Panc1 (cell line): ENCODE data around the gene KYNU. TPM values are rescaled to one million over a fixed set of nuclear protein-coding genes. Genes with fewer than 3 reads are reported as not detected.

Source experiments
- ATAC-seq: fragments of 200-7000 bp; cut with Tn5 transposase; 2 replicates; pipeline ENCODE4 v1.9.1; 2020; ENCODE audit warnings: mild to moderate bottlenecking, moderate library complexity
- BruUV-seq: library from RNA; stranded (reverse); fragments of 400-500 nt; replicated peaks from 2 replicates; lab custom pipeline; 2021; lab: Mats Ljungman, UMichigan
- CTCF ChIA-PET: fragments of 300-600 bp; sonication (Branson Sonifier 250); formaldehyde crosslinking; loops from one replicate; lab custom pipeline; 2022; ENCODE audit warnings: antibody characterized with exemption; lab: Charles Lee
- POLR2A ChIA-PET: fragments of 300-600 bp; sonication (Branson Sonifier 250); formaldehyde crosslinking; loops from one replicate; lab custom pipeline; 2022; ENCODE audit warnings: antibody characterized with exemption; lab: Charles Lee
- DNase-seq: peaks from one replicate; pipeline ENCODE4 v3.0.0-alpha.2; 2010; ENCODE audit warnings: low read depth, low spot score
- H3K27ac ChIP-seq: 2 replicates; pipeline ENCODE4 v1.5.1; 2011; ENCODE audit warnings: mild to moderate bottlenecking, low read length, inconsistent platforms
- H3K27me3 ChIP-seq: fragments of 200-500 bp; sonication (Bioruptor generic); 2 replicates; pipeline ENCODE4 v1.6.0; 2014; ENCODE audit warnings: low read length, inconsistent platforms; ENCODE audit not compliant: control insufficient read depth, insufficient read depth
- H3K36me3 ChIP-seq: fragments of 200-500 bp; sonication (Bioruptor generic); 2 replicates; pipeline ENCODE4 v1.5.1; 2014; ENCODE audit warnings: inconsistent platforms, mild to moderate bottlenecking, low read length, moderate library complexity; ENCODE audit not compliant: control insufficient read depth, insufficient read depth
- H3K4me1 ChIP-seq: 2 replicates; pipeline ENCODE4 v1.5.1; 2011; ENCODE audit warnings: inconsistent platforms, mild to moderate bottlenecking, low read length, moderate library complexity; ENCODE audit not compliant: control insufficient read depth, insufficient read depth
- H3K4me3 ChIP-seq, 2 experiments: 2 replicates each; pipeline ENCODE4 v1.5.1; 2011 to 2012; ENCODE audit warnings: low read depth in 2 of 2, low read length in 2 of 2, mild to moderate bottlenecking in 2 of 2, inconsistent platforms in 1 of 2, moderate library complexity in 1 of 2
- H3K9me3 ChIP-seq: fragments of 200-500 bp; sonication (Bioruptor generic); 2 replicates; pipeline ENCODE4 v1.5.1; 2014; ENCODE audit warnings: low read depth, mild to moderate bottlenecking, inconsistent platforms, low read length, moderate library complexity; ENCODE audit not compliant: control insufficient read depth, insufficient read depth
- CTCF ChIP-seq: fragments of 450-650 bp; IDR thresholded peaks from 2 replicates; pipeline ENCODE4 v1.5.1; 2017; ENCODE audit warnings: mild to moderate bottlenecking
- POLR2AphosphoS5 ChIP-seq: IDR thresholded peaks from 2 replicates; pipeline ENCODE4 v1.6.1; 2012; ENCODE audit warnings: mild to moderate bottlenecking, low read depth, low read length, moderate library complexity
- REST ChIP-seq, 2 experiments: IDR thresholded peaks; 2 replicates each; pipeline ENCODE4 v1.6.1; 2011 to 2012; ENCODE audit warnings: low read depth in 2 of 2, control low read depth in 1 of 2, low read length in 1 of 2, mild to moderate bottlenecking in 1 of 2, moderate library complexity in 1 of 2; ENCODE audit not compliant: insufficient read depth in 1 of 2
- SIN3A ChIP-seq: IDR thresholded peaks from 2 replicates; pipeline ENCODE4 v1.6.1; 2012; ENCODE audit warnings: low read depth, mild to moderate bottlenecking, low read length, moderate library complexity, borderline replicate concordance; ENCODE audit not compliant: insufficient read depth
- TCF7L2 ChIP-seq: IDR thresholded peaks from 2 replicates; pipeline ENCODE4 v1.6.1; 2011; ENCODE audit warnings: mild to moderate bottlenecking, low read depth, low read length, inconsistent platforms
- in situ Hi-C: cut with HindIII; loops from 2 replicates; pipeline ENCODE4 v1.10.0; 2016; ENCODE audit warnings: low sequenced_read_pairs, low pct_unique_long_range_greater_than_20kb
- intact Hi-C: fragments of 100-400 bp; cut with micrococcal nuclease; formaldehyde crosslinking; loops from one replicate; pipeline ENCODE4 v1.10.0; 2022; ENCODE audit not compliant: unreplicated experiment
- total RNA-seq: library from RNA; stranded (reverse); gene quantifications from one replicate; pipeline ENCODE4 v1.2.1, GENCODE V29; 2021; ENCODE audit not compliant: unreplicated experiment

The KYNU gene
- total RNA-seq, 1 experiment from 2014 or later: not detected

GRCh38 chr2:142935563-142936089 lies 58.2 kb downstream of the KYNU start:
- no TSS peak for BruUV-seq
- ChIA-PET CTCF (no interaction called here), POLR2A (no interaction called here)
- TF ChIP-seq TCF7L2 (no peak), SIN3A (no peak), REST (IDR thresholded peaks at IDR 0.05; ENCODE audit: insufficient read depth in 1 of 2, low read depth in 2 of 2, low read length in 1 of 2) (no peak), POLR2AphosphoS5 (no peak)
- no peak for ATAC-seq
- no peak overlapping the region for H3K27ac ChIP-seq
- no peaks in the 10 kb centered on the region for H3K9me3 ChIP-seq
- intact Hi-C loops (no loop called here), in situ Hi-C loops (no loop called here)
- no peaks in the 10 kb centered on the region for H3K27me3 ChIP-seq
- no peak for DNase-seq
- no peak overlapping the region for H3K4me3 ChIP-seq
- H3K4me1 ChIP-seq: 0 out of 2 replicates have a peak, but pooled peaks cover 3% of the 10 kb centered on the region
- H3K36me3 ChIP-seq: no peaks in the 10 kb centered on the region

GRCh38 chr2:142936629-142937028 lies 59.2 kb downstream of the KYNU start:
- intact Hi-C loops: no loop called here
- no peak for DNase-seq

More at GRCh38 chr2:142936629-142937028, 59.2 kb downstream of the KYNU start:
- ChIA-PET POLR2A (no interaction called here), CTCF (no interaction called here)
- in situ Hi-C loops: no loop called here
- no peak for ATAC-seq
- H3K4me1 ChIP-seq: 0 out of 2 replicates have a peak, but pooled peaks cover 3% of the 10 kb centered on the region
- no peaks in the 10 kb centered on the region for H3K36me3 ChIP-seq
- no peaks in the 10 kb centered on the region for H3K27me3 ChIP-seq
- H3K9me3 ChIP-seq: no peaks in the 10 kb centered on the region
- no peak overlapping the region for H3K27ac ChIP-seq
- no peak overlapping the region for H3K4me3 ChIP-seq
- TF ChIP-seq POLR2AphosphoS5 (no peak), REST (IDR thresholded peaks at IDR 0.05; ENCODE audit: insufficient read depth in 1 of 2, low read depth in 2 of 2, low read length in 1 of 2) (no peak), CTCF (no peak), SIN3A (no peak), TCF7L2 (no peak)
- no TSS peak for BruUV-seq
